WTC11 (cell line): ENCODE data around the gene FBH1.

Source experiments
- EMX1 ChIP-seq: fragments of 250-450 bp; sonication (Bioruptor Pico); IDR thresholded peaks from 2 replicates; pipeline ENCODE4 v1.8.0; 2021; ENCODE audit warnings: mild to moderate bottlenecking
- TEAD4 ChIP-seq: sonication (generic); formaldehyde crosslinking; IDR thresholded peaks from 2 replicates; pipeline ENCODE4 v1.8.0; 2022; ENCODE audit warnings: mild to moderate bottlenecking, missing genetic modification reagents
- ZNF121 ChIP-seq: sonication (generic); formaldehyde crosslinking; IDR thresholded peaks from 2 replicates; pipeline ENCODE4 v1.8.0; 2023; ENCODE audit warnings: missing genetic modification reagents
- TF ChIP-seq, protein P1 (sequence below): sonication (generic); formaldehyde crosslinking; IDR thresholded peaks from 2 replicates; pipeline ENCODE4 v1.8.1; 2023; ENCODE audit warnings: mild to moderate bottlenecking, missing genetic modification reagents, moderate library complexity
- TF ChIP-seq, protein P2 (sequence below): fragments of 200-600 bp; IDR thresholded peaks from 2 replicates; pipeline ENCODE4 v1.8.0; 2022; ENCODE audit warnings: antibody characterized with exemption
- TF ChIP-seq, protein P3 (sequence below): sonication (generic); formaldehyde crosslinking; IDR thresholded peaks from 2 replicates; pipeline ENCODE4 v1.8.1; 2022; ENCODE audit warnings: low read depth, mild to moderate bottlenecking, moderate library complexity, missing genetic modification reagents, borderline replicate concordance

DNA sequence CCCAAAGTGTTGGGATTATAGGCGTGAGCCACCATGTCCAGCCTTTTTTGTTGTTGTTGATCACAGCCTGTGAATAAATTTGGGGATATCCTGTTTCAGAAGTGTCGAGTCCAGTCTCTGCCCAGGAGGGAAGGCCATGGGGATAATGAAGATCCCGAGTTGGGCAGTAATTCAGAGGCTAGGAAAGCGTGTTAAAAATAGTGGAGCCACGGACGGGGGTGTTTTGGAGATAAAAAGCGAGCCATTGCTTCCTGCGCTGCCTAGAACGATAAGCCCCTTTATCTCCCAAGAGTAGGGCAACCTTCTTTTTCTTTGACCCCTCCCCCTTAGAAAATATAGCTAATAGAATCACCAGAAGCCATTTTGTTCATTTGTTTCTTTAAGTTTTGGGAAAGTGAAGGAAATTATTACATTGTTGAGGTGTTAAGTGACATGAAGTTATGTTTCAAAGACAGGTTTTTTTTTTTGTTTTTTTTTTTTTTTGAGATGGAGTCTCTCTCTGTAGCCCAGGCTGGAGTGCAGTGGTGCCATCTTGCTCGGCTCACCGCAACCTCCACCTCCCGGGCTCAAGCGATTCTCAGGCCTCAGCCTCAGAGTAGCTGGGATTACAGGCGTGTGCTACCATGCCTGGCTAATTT is 44.0 kb downstream of the FBH1 start:
- no peak for TF ChIP-seq ZNF121 (CRISPR knock-in tag)
- TF ChIP-seq, protein P1, sequence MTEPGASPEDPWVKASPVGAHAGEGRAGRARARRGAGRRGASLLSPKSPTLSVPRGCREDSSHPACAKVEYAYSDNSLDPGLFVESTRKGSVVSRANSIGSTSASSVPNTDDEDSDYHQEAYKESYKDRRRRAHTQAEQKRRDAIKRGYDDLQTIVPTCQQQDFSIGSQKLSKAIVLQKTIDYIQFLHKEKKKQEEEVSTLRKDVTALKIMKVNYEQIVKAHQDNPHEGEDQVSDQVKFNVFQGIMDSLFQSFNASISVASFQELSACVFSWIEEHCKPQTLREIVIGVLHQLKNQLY, result no peak
- TF ChIP-seq, protein P2, sequence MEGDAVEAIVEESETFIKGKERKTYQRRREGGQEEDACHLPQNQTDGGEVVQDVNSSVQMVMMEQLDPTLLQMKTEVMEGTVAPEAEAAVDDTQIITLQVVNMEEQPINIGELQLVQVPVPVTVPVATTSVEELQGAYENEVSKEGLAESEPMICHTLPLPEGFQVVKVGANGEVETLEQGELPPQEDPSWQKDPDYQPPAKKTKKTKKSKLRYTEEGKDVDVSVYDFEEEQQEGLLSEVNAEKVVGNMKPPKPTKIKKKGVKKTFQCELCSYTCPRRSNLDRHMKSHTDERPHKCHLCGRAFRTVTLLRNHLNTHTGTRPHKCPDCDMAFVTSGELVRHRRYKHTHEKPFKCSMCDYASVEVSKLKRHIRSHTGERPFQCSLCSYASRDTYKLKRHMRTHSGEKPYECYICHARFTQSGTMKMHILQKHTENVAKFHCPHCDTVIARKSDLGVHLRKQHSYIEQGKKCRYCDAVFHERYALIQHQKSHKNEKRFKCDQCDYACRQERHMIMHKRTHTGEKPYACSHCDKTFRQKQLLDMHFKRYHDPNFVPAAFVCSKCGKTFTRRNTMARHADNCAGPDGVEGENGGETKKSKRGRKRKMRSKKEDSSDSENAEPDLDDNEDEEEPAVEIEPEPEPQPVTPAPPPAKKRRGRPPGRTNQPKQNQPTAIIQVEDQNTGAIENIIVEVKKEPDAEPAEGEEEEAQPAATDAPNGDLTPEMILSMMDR, result no peak
- no peak for TF ChIP-seq TEAD4 (CRISPR knock-in tag)
- TF ChIP-seq, protein P3, sequence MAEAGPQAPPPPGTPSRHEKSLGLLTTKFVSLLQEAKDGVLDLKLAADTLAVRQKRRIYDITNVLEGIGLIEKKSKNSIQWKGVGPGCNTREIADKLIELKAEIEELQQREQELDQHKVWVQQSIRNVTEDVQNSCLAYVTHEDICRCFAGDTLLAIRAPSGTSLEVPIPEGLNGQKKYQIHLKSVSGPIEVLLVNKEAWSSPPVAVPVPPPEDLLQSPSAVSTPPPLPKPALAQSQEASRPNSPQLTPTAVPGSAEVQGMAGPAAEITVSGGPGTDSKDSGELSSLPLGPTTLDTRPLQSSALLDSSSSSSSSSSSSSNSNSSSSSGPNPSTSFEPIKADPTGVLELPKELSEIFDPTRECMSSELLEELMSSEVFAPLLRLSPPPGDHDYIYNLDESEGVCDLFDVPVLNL (CRISPR knock-in tag), result no peak
- no peak for TF ChIP-seq EMX1 (CRISPR knock-in tag)
